ENCODE measurements around the gene RIC1. TPM values are rescaled to one million over a fixed set of nuclear protein-coding genes. Genes with fewer than 3 reads are reported as not detected.

The RIC1 gene
- total RNA-seq, 6 donors from 2014 or later, result 21.5 to 62.9 (median 31.0) TPM

GRCh38 chr9:5750569-5750968, 121.7 kb downstream of the RIC1 start:
- Histone ChIP-seq H3K27ac (no peak overlapping the region), H3K4me3 (no peak overlapping the region), H3K9me3 (no peaks in the 10 kb centered on the region), H3K27me3 (no peaks in the 10 kb centered on the region), H3K36me3 (peaks cover 3 to 58% (median 11%) of the 10 kb centered on the region in 4 donors), H3K4me1 (no peaks in the 10 kb centered on the region)
- DNase-seq, result no peak
- WGBS, 2 donors, result 91 to 97% methylated on average over 1 of the region's 1 CpG
- ATAC-seq (ENCODE audit: low FRiP score in 2 of 2), result no peak
- no peak for TF ChIP-seq EP300 (IDR thresholded peaks at IDR 0.05)
- no peak for TF ChIP-seq POLR2AphosphoS5 (IDR thresholded peaks at IDR 0.05)
- TF ChIP-seq, protein P1, sequence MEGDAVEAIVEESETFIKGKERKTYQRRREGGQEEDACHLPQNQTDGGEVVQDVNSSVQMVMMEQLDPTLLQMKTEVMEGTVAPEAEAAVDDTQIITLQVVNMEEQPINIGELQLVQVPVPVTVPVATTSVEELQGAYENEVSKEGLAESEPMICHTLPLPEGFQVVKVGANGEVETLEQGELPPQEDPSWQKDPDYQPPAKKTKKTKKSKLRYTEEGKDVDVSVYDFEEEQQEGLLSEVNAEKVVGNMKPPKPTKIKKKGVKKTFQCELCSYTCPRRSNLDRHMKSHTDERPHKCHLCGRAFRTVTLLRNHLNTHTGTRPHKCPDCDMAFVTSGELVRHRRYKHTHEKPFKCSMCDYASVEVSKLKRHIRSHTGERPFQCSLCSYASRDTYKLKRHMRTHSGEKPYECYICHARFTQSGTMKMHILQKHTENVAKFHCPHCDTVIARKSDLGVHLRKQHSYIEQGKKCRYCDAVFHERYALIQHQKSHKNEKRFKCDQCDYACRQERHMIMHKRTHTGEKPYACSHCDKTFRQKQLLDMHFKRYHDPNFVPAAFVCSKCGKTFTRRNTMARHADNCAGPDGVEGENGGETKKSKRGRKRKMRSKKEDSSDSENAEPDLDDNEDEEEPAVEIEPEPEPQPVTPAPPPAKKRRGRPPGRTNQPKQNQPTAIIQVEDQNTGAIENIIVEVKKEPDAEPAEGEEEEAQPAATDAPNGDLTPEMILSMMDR (IDR thresholded peaks at IDR 0.05), result no peak
- TF ChIP-seq POLR2A (IDR thresholded peaks at IDR 0.05), result no peak

GRCh38 chr9:5756633-5757032, 127.7 kb downstream of the RIC1 start:
- 80 to 89% methylated on average over 3 of the region's 3 CpGs for WGBS, 2 donors
- no peak for DNase-seq
- Histone ChIP-seq H3K4me1 (no peaks in the 10 kb centered on the region), H3K36me3 (peaks cover 5 to 58% (median 14%) of the 10 kb centered on the region in 4 donors), H3K4me3 (no peak overlapping the region), H3K9me3 (no peaks in the 10 kb centered on the region), H3K27me3 (no peaks in the 10 kb centered on the region), H3K27ac (no peak overlapping the region)
- no peak for ATAC-seq (ENCODE audit: low FRiP score in 2 of 2)
- TF ChIP-seq POLR2A (IDR thresholded peaks at IDR 0.05), result no peak
- no peak for TF ChIP-seq EP300 (IDR thresholded peaks at IDR 0.05)
- no peak for TF ChIP-seq POLR2AphosphoS5 (IDR thresholded peaks at IDR 0.05)
- TF ChIP-seq, protein P1 (IDR thresholded peaks at IDR 0.05), result no peak

DNA sequence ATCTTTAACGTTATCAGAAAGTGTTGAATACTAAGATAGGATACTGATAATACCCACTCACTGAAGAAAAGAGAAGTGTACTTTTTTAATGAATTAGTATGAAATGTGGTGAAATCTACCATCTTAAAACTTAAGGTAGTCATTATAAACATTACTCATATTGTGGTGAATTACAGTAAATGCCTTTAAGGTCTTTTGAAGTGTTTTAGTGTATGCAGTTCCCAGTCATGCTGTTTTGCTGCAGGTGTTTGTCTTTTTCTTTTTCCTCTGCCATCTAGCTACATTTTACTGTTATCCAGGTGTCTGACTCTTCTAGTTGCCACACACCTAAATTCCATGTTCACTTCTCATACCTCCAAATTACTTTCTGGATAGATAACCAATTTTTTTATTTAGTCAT, 131.4 kb downstream of the RIC1 start:
- H3K27ac ChIP-seq, result no peak overlapping the region
- no peaks in the 10 kb centered on the region for H3K9me3 ChIP-seq
- WGBS, 2 donors, result 77 to 82% methylated on average over 1 of the region's 1 CpG
- TF ChIP-seq EP300 (IDR thresholded peaks at IDR 0.05), result no peak
- TF ChIP-seq POLR2A (IDR thresholded peaks at IDR 0.05), result no peak
- no peak for TF ChIP-seq POLR2AphosphoS5 (IDR thresholded peaks at IDR 0.05)
- TF ChIP-seq, protein P1 (IDR thresholded peaks at IDR 0.05), result no peak
- DNase-seq (no peak), ATAC-seq (ENCODE audit: low FRiP score in 2 of 2) (no peak)
- H3K4me1 ChIP-seq, result no peaks in the 10 kb centered on the region
- H3K36me3 ChIP-seq, result peaks cover 11 to 82% (median 30%) of the 10 kb centered on the region in 4 donors
- no peaks in the 10 kb centered on the region for H3K27me3 ChIP-seq
- no peak overlapping the region for H3K4me3 ChIP-seq

DNA sequence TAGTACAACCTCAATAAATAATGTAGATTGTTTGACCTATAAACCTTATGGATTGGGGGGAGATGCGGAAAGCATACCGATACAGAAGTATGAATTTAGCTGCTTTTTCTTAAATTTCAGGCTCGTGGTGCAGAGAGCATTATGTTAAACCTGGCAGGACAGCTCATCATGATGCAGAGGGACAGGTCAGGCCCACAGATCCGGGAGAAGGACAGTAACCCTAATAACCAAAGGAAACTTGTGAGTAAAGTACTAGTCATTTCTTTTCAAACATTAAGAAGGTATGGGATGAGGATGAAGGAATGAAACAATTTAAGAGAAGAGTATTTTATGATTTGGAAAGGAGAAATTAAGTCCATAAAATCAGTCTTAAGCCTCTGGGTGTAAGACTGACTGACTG, 133.5 kb downstream of the RIC1 start:
- Histone ChIP-seq H3K4me1 (no peaks in the 10 kb centered on the region), H3K4me3 (no peak overlapping the region), H3K27ac (no peak overlapping the region), H3K36me3 (peaks cover 18 to 87% (median 37%) of the 10 kb centered on the region in 4 donors), H3K27me3 (no peaks in the 10 kb centered on the region), H3K9me3 (no peaks in the 10 kb centered on the region)
- DNase-seq, result no peak
- no peak for ATAC-seq (ENCODE audit: low FRiP score in 2 of 2)
- 98% methylated on average over 4 of the region's 4 CpGs for WGBS, 2 donors
- no peak for TF ChIP-seq POLR2AphosphoS5 (IDR thresholded peaks at IDR 0.05)
- no peak for TF ChIP-seq EP300 (IDR thresholded peaks at IDR 0.05)
- no peak for TF ChIP-seq POLR2A (IDR thresholded peaks at IDR 0.05)
- TF ChIP-seq, protein P1 (IDR thresholded peaks at IDR 0.05), result no peak

GRCh38 chr9:5764130-5764868, 135.4 kb downstream of the RIC1 start:
- 94 to 100% methylated on average over 1 of the region's 1 CpG for WGBS, 2 donors
- no peak for TF ChIP-seq POLR2A (IDR thresholded peaks at IDR 0.05)
- TF ChIP-seq EP300 (IDR thresholded peaks at IDR 0.05), result no peak
- TF ChIP-seq, protein P1 (IDR thresholded peaks at IDR 0.05), result no peak
- TF ChIP-seq POLR2AphosphoS5 (IDR thresholded peaks at IDR 0.05), result no peak
- peaks cover 20 to 87% (median 45%) of the 10 kb centered on the region in 4 donors for H3K36me3 ChIP-seq
- DNase-seq, result no peak
- no peak overlapping the region for H3K4me3 ChIP-seq
- no peak for ATAC-seq (ENCODE audit: low FRiP score in 2 of 2)
- no peaks in the 10 kb centered on the region for H3K9me3 ChIP-seq
- H3K27me3 ChIP-seq, result no peaks in the 10 kb centered on the region
- no peak overlapping the region for H3K27ac ChIP-seq
- no peaks in the 10 kb centered on the region for H3K4me1 ChIP-seq

Data from upper lobe of left lung (tissue), 6 donors.